Testis (tissue), 3 donors: Measurements from ENCODE around the gene KRT6C. TPM values are rescaled to one million over a fixed set of nuclear protein-coding genes. Genes with fewer than 3 reads are reported as not detected.

Source experiments
- DNase-seq: peaks from one replicate; pipeline ENCODE4 v3.0.0-alpha.2; 2019
- H3K27ac ChIP-seq, 2 donors: fragments of 200-600 bp; sonication (generic); one replicate each; pipeline ENCODE4 v1.5.1; 2019
- H3K27me3 ChIP-seq: fragments of 200-600 bp; sonication (generic); one replicate; pipeline ENCODE4 v1.5.1; 2019
- H3K36me3 ChIP-seq: fragments of 200-600 bp; sonication (generic); one replicate; pipeline ENCODE4 v1.5.1; 2017; ENCODE audit warnings: low read depth; ENCODE audit errors: missing control alignments
- H3K4me1 ChIP-seq: fragments of 200-600 bp; sonication (generic); one replicate; pipeline ENCODE4 v1.5.1; 2019
- H3K4me3 ChIP-seq, 2 donors: fragments of 200-600 bp; sonication (generic); one replicate each; pipeline ENCODE4 v1.5.1; 2017 to 2019
- H3K9me3 ChIP-seq: fragments of 200-600 bp; sonication (generic); one replicate; pipeline ENCODE4 v1.5.1; 2017
- POLR2A ChIP-seq: fragments of 450-650 bp; IDR thresholded peaks from one replicate; pipeline ENCODE4 v1.6.1; 2017; ENCODE audit warnings: antibody characterized with exemption, mild to moderate bottlenecking, moderate library complexity
- WGBS, 2 donors: methylation state at CpG; one replicate each; pipeline ENCODE4 v1.1.5; 2018; 5-methylcytosine and 5-hydroxymethylcytosine counted together
- intact Hi-C: fragments of 100-400 bp; cut with DNase I; formaldehyde crosslinking; loops from one replicate; pipeline ENCODE4 v1.15.1; 2023; ENCODE audit warnings: low total_unique reads
- polyA plus RNA-seq: library from polyadenylated mRNA; stranded (reverse); fragments of 350-450 nt; fragmentation: Illumina TruSeq; extraction: RNeasy Lipid Tissue Mini Kit (QIAGEN cat#74804); gene quantifications from one replicate; pipeline ENCODE4 v1.2.3, GENCODE V29; 2014; ENCODE audit warnings: low read depth, low replicate concordance; ENCODE audit not compliant: insufficient read depth
- total RNA-seq, 2 donors: library from RNA; depleted of rRNA; stranded (reverse); fragments of >200 nt; gene quantifications; one replicate each; pipeline ENCODE4 v1.2.3, GENCODE V29; 2016
- TF ChIP-seq, protein P1 (sequence below), 3 experiments: fragments of 450-650 bp in 2 of 3; fragments of 200-600 bp in 1 of 3; sonication (generic) in 1 of 3; IDR thresholded peaks; one replicate each; pipeline ENCODE4 v1.5.1; 2016 to 2019; ENCODE audit warnings: antibody characterized with exemption in 3 of 3, mild to moderate bottlenecking in 2 of 3, moderate library complexity in 1 of 3

KRT6C gene
- total and polyA plus RNA-seq, 3 donors from 2014 or later, result 0.16 TPM; not detected in 2

DNA sequence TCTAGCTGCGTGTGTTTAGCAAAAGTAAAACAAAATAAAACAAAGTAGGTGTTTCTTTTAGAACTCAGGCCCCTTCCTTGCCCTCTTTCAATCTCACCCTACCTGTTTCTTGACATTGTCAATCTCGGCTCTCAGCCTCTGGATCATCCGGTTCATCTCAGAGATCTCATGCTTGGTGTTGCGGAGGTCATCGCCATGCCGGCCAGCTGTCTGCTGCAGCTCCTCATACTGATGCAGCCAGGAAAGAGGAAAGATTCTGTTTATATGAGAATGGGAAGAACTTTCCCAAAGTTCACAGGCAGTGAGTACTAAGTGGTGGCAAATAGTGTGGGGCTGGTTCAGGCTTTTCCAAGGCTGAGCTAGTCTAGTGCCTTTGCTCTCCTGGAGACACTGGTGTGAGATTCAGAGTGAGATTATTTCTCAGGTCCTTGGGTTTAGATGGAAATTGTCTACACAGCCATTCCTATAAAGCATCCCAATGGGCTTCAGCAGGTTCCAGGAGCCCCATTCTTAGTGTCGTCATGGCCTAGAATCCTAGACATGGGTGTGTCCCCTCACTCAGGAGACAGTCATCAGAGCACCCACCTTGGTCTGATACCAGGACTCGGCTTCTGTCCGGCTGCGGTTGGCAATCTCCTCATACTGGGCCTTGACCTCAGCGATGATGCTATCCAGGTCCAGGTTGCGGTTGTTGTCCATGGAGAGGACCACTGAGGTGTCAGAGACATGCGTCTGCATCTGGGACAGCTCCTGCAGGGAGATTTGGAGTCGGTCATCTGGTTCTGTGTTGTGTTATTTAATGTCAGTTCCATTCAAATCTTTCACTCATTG lies 43.6 kb upstream of the KRT6C start:
- Histone ChIP-seq H3K9me3 (no peaks in the 10 kb centered on the region), H3K4me3 (no peak overlapping the region), H3K27ac (no peak overlapping the region), H3K4me1 (no peaks in the 10 kb centered on the region), H3K27me3 (no peaks in the 10 kb centered on the region), H3K36me3 (no peaks in the 10 kb centered on the region)
- DNase-seq, result peak; percentile 7
- TF ChIP-seq POLR2A, result no peak
- TF ChIP-seq, protein P1, sequence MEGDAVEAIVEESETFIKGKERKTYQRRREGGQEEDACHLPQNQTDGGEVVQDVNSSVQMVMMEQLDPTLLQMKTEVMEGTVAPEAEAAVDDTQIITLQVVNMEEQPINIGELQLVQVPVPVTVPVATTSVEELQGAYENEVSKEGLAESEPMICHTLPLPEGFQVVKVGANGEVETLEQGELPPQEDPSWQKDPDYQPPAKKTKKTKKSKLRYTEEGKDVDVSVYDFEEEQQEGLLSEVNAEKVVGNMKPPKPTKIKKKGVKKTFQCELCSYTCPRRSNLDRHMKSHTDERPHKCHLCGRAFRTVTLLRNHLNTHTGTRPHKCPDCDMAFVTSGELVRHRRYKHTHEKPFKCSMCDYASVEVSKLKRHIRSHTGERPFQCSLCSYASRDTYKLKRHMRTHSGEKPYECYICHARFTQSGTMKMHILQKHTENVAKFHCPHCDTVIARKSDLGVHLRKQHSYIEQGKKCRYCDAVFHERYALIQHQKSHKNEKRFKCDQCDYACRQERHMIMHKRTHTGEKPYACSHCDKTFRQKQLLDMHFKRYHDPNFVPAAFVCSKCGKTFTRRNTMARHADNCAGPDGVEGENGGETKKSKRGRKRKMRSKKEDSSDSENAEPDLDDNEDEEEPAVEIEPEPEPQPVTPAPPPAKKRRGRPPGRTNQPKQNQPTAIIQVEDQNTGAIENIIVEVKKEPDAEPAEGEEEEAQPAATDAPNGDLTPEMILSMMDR (IDR thresholded peaks at IDR 0.05), result no peak
- intact Hi-C loops, result no loop called here
- 94 to 95% methylated on average over 13 to 14 of the region's 14 CpGs for WGBS, 2 donors

DNA sequence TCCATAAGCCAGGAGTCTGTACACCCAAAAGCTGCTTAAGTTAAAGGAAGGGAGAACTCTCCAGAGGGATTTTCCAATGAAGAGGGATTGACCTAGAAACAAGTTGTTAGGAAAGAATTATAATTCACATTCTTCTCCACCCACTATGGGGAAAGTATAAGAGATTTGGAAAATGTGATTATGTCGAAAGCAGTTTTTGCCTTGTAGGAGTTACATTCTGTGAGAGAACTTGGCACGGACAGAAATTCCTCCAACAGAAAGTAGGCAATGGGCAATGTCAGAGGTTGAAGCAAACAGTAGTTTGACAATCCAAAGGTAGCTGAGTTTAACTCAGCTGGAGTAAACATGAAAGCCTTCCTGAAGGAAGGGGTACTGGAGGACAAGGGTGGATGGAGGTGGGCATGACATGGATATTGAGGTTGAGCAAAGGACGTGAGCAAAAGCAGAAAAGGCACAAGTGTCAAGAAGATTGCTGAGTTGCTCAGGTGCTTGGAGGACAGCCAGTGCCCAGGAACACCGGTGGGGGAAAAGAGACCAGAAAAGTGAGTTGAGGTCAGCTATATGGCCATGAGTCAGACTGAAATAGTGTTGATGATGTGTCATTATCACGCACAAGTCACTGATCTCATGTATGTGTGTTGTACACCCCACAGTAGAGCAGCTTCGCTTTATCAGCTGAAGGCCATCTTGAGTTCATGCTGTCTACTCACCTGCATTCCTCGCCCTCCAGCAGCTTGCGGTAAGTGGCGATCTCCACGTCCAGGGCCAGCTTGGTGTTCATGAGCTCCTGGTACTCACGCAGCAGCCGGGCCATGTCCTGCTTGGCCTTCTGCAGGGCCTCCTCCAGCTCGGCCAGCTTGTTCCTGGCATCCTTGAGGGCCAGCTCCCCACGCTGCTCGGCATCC lies 42.6 kb upstream of the KRT6C start:
- Histone ChIP-seq H3K36me3 (no peaks in the 10 kb centered on the region), H3K27me3 (no peaks in the 10 kb centered on the region), H3K4me3 (no peak overlapping the region), H3K9me3 (no peaks in the 10 kb centered on the region), H3K4me1 (no peaks in the 10 kb centered on the region), H3K27ac (no peak overlapping the region)
- WGBS, 2 donors, result 70 to 87% methylated on average over 6 to 15 of the region's 15 CpGs
- peak; percentile 8 for DNase-seq
- TF ChIP-seq, protein P1 (IDR thresholded peaks at IDR 0.05), result no peak
- no peak for TF ChIP-seq POLR2A
- intact Hi-C loops, result no loop called here

DNA sequence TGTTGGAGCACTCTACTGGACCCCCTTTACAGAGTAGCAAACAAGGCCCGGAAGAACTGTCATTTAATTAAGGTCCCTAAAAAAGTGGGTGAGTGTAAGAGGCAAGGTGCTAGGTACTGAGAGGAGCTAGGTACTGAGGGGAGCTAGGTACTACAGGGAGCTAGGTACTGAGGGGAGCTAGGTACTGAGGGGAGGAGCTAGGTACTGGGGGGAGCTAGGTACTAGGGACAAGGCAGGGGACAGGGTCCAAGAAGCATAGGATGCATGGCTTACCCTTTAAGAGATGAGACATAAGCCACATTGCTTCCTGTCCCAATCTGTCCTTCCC lies 41.7 kb upstream of the KRT6C start:
- no peaks in the 10 kb centered on the region for H3K4me1 ChIP-seq
- intact Hi-C loops, result no loop called here
- no peaks in the 10 kb centered on the region for H3K36me3 ChIP-seq
- no peak for TF ChIP-seq POLR2A
- TF ChIP-seq, protein P1 (IDR thresholded peaks at IDR 0.05), result no peak
- WGBS, 2 donors, result 89 to 95% methylated on average over 1 of the region's 1 CpG
- H3K4me3 ChIP-seq, result no peak overlapping the region
- DNase-seq, result no peak
- H3K27me3 ChIP-seq, result no peaks in the 10 kb centered on the region
- no peaks in the 10 kb centered on the region for H3K9me3 ChIP-seq
- no peak overlapping the region for H3K27ac ChIP-seq

DNA sequence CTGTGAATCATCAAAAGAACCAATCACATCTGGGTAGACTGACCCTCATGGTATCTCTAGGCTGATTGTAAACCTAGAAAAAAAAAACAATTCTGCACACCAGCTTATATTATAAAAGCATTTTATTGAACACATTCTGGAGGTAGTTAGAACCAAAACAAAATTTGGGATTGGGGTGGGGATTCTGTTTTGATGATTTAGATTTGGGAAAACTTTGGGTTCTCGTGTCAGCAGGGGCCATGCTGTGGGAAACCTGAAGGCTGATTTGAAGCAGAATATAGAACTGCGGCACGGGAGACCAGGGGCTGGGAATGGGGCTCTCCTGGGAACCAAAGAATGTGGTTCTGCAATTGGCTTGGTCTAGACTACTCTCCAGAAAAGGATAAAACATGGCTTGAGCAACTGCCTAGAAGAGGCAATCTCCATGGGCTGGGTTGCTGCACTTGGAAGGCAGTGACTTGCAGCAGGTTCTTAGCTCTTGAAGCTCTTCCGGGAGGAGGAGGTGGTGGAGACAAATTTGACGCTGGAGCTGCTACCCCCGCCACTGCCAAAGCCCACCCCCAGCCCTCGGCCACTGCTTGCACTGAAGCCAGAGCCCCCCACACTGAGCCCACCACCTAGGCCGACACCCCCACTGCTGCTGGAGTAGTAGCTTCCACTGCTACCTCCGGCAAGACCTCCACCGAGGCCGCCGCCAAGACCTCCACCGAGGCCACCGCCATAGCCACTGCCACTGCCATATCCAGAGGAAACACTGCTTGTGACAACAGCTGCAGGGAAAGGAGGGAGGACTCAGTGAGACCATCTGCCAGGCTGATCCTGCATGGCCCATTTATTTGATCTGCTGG lies 41.1 kb upstream of the KRT6C start:
- no peaks in the 10 kb centered on the region for H3K36me3 ChIP-seq
- H3K27ac ChIP-seq, result no peak overlapping the region
- no peaks in the 10 kb centered on the region for H3K27me3 ChIP-seq
- WGBS, 2 donors, result 91 to 93% methylated on average over 4 to 14 of the region's 14 CpGs
- TF ChIP-seq POLR2A, result no peak
- TF ChIP-seq, protein P1 (IDR thresholded peaks at IDR 0.05), result no peak
- H3K4me3 ChIP-seq, result no peak overlapping the region
- intact Hi-C loops, result no loop called here
- no peaks in the 10 kb centered on the region for H3K4me1 ChIP-seq
- no peaks in the 10 kb centered on the region for H3K9me3 ChIP-seq
- no peak for DNase-seq
